Tibial nerve (tissue), 4 donors: Measurements from ENCODE around the gene TTC7B. TPM values are rescaled to one million over a fixed set of nuclear protein-coding genes. Genes with fewer than 3 reads are reported as not detected.

ENCODE experiments used
- DNase-seq, 2 donors: peaks; one replicate each; pipeline ENCODE4 v3.0.0-alpha.2; 2019; ENCODE audit warnings: low spot score in 2 of 2
- H3K27ac ChIP-seq, 4 donors: fragments of 200-600 bp; sonication (generic) in 3 of 4; one replicate each; pipeline ENCODE4 v1.5.1; 2017 to 2019; ENCODE audit warnings: mild to moderate bottlenecking in 1 of 4
- H3K27me3 ChIP-seq, 2 donors: fragments of 200-600 bp; sonication (generic) in 1 of 2; one replicate each; pipeline versions ENCODE4 v1.5.1 to v1.6.0; 2017 to 2019
- H3K36me3 ChIP-seq, 3 donors: fragments of 200-600 bp; sonication (generic); one replicate each; pipeline ENCODE4 v1.5.1; 2018 to 2019
- H3K4me1 ChIP-seq, 4 donors: fragments of 200-600 bp; sonication (generic) in 3 of 4; one replicate each; pipeline ENCODE4 v1.5.1; 2017 to 2019
- H3K4me3 ChIP-seq, 4 donors: fragments of 200-600 bp; sonication (generic) in 3 of 4; one replicate each; pipeline ENCODE4 v1.5.1; 2017 to 2019; ENCODE audit warnings: mild to moderate bottlenecking in 1 of 4, moderate library complexity in 1 of 4
- H3K9me3 ChIP-seq, 4 donors: fragments of 200-600 bp; sonication (generic) in 3 of 4; one replicate each; pipeline ENCODE4 v1.5.1; 2017 to 2019
- CTCF ChIP-seq, 5 experiments: fragments of 200-600 bp in 3 of 5; fragments of 450-650 bp in 2 of 5; sonication (generic) in 3 of 5; IDR thresholded peaks; one replicate each; pipeline ENCODE4 v1.5.1; 2016 to 2019; ENCODE audit warnings: antibody characterized with exemption in 5 of 5, mild to moderate bottlenecking in 3 of 5, moderate library complexity in 2 of 5
- EP300 ChIP-seq, 2 donors: sonication (generic); formaldehyde crosslinking; IDR thresholded peaks; one replicate each; pipeline ENCODE4 v1.6.1; 2017; ENCODE audit warnings: antibody characterized with exemption in 2 of 2, mild to moderate bottlenecking in 1 of 2
- POLR2A ChIP-seq, 2 donors: fragments of 450-650 bp; IDR thresholded peaks; one replicate each; pipeline ENCODE4 v1.6.1; 2017; ENCODE audit warnings: antibody characterized with exemption in 2 of 2, mild to moderate bottlenecking in 2 of 2, moderate library complexity in 2 of 2
- WGBS, 2 donors: methylation state at CpG; one replicate each; pipeline ENCODE4 v1.1.5; 2018; 5-methylcytosine and 5-hydroxymethylcytosine counted together
- total RNA-seq, 4 donors: library from RNA; depleted of rRNA; stranded (reverse); fragments of >200 nt; gene quantifications; one replicate each; pipeline ENCODE4 v1.1.0, GENCODE V29; 2016

TTC7B gene
- total RNA-seq, 4 donors from 2014 or later: 25.9 to 44.1 (median 34.4) TPM

GRCh38 chr14:90682615-90683014 lies 133.6 kb downstream of the TTC7B start:
- WGBS, 2 donors: 87 to 93% methylated on average over 7 of the region's 7 CpGs
- Histone ChIP-seq H3K4me3 (no peak overlapping the region), H3K4me1 (peaks cover 0 to 8% (median 3%) of the 10 kb centered on the region in 4 donors), H3K27ac (no peak overlapping the region), H3K9me3 (no peaks in the 10 kb centered on the region), H3K36me3 (peaks cover 0 to 38% (median 0%) of the 10 kb centered on the region in 3 donors), H3K27me3 (no peaks in the 10 kb centered on the region)
- no peak for DNase-seq
- TF ChIP-seq CTCF (IDR thresholded peaks at IDR 0.05) (no peak), EP300 (IDR thresholded peaks at IDR 0.05) (no peak), POLR2A (IDR thresholded peaks at IDR 0.05) (no peak)

GRCh38 chr14:90681929-90682328 lies 134.3 kb downstream of the TTC7B start:
- 62 to 73% methylated on average over 3 of the region's 3 CpGs for whole genome bisulfite sequencing, 2 donors
- H3K36me3 ChIP-seq: peaks cover 0 to 31% (median 0%) of the 10 kb centered on the region in 3 donors
- peaks cover 0 to 14% (median 5%) of the 10 kb centered on the region in 4 donors for H3K4me1 ChIP-seq
- no peak overlapping the region for H3K4me3 ChIP-seq
- TF ChIP-seq POLR2A (IDR thresholded peaks at IDR 0.05) (no peak), EP300 (IDR thresholded peaks at IDR 0.05) (no peak), CTCF (IDR thresholded peaks at IDR 0.05) (no peak)
- no peak for DNase-seq
- H3K27ac ChIP-seq: no peak overlapping the region
- no peaks in the 10 kb centered on the region for H3K9me3 ChIP-seq
- no peaks in the 10 kb centered on the region for H3K27me3 ChIP-seq

- peaks cover 0 to 28% (median 0%) of the 10 kb centered on the region in 3 donors for H3K36me3 ChIP-seq
- no peak for DNase-seq
- no peak overlapping the region for H3K4me3 ChIP-seq
- no peaks in the 10 kb centered on the region for H3K9me3 ChIP-seq
- H3K27ac ChIP-seq: no peak overlapping the region
- 94 to 97% methylated on average over 6 of the region's 6 CpGs for WGBS, 2 donors
- H3K4me1 ChIP-seq: peaks cover 0 to 14% (median 5%) of the 10 kb centered on the region in 4 donors
- no peaks in the 10 kb centered on the region for H3K27me3 ChIP-seq
- TF ChIP-seq EP300 (IDR thresholded peaks at IDR 0.05): no peak
- no peak for TF ChIP-seq POLR2A (IDR thresholded peaks at IDR 0.05)
Measured at GRCh38 chr14:90678846-90679362, 137.3 kb downstream of the TTC7B start.

- H3K27me3 ChIP-seq: no peaks in the 10 kb centered on the region
- no peak overlapping the region for H3K4me3 ChIP-seq
- peaks cover 0 to 14% (median 5%) of the 10 kb centered on the region in 4 donors for H3K4me1 ChIP-seq
- no peak for DNase-seq
- H3K27ac ChIP-seq: peak overlapping the region in 1 of 4 donors; percentile 19
- peaks cover 0 to 27% (median 0%) of the 10 kb centered on the region in 3 donors for H3K36me3 ChIP-seq
- TF ChIP-seq POLR2A (IDR thresholded peaks at IDR 0.05) (no peak), EP300 (IDR thresholded peaks at IDR 0.05) (no peak), CTCF (IDR thresholded peaks at IDR 0.05) (no peak)
- WGBS, 2 donors: 91 to 95% methylated on average over 1 of the region's 1 CpG
- no peaks in the 10 kb centered on the region for H3K9me3 ChIP-seq
Measured at GRCh38 chr14:90678420-90678819, 137.8 kb downstream of the TTC7B start.

GRCh38 chr14:90677484-90678050 lies 138.7 kb downstream of the TTC7B start:
- H3K27me3 ChIP-seq: no peaks in the 10 kb centered on the region
- no peak overlapping the region for H3K4me3 ChIP-seq
- H3K27ac ChIP-seq: peak overlapping the region in 2 of 4 donors; percentile 19 to 36
- H3K36me3 ChIP-seq: peaks cover 0 to 33% (median 0%) of the 10 kb centered on the region in 3 donors
- peaks cover 0 to 14% (median 5%) of the 10 kb centered on the region in 4 donors for H3K4me1 ChIP-seq
- no peaks in the 10 kb centered on the region for H3K9me3 ChIP-seq
- WGBS, 2 donors: 48% methylated on average over 5 of the region's 5 CpGs
- DNase-seq: no peak
- TF ChIP-seq EP300 (IDR thresholded peaks at IDR 0.05) (no peak), POLR2A (IDR thresholded peaks at IDR 0.05) (no peak), CTCF (IDR thresholded peaks at IDR 0.05) (no peak)
